Activated naive CD4-positive, alpha-beta T cell treated with anti-CD3 and anti-CD28 coated beads for 36 hours (primary cell): ENCODE measurements around the gene CACNA1C. TPM values are rescaled to one million over a fixed set of nuclear protein-coding genes. Genes with fewer than 3 reads are reported as not detected.

ENCODE experiments used
- CTCF ChIA-PET: fragments of 350-600 bp; sonication (Branson Sonifier 250); formaldehyde crosslinking; loops from one replicate; lab custom pipeline; 2021; ENCODE audit warnings: antibody characterized with exemption; lab: Charles Lee
- DNase-seq: peaks from one replicate; pipeline ENCODE4 v3.0.0-alpha.2; 2020
- H3K27ac Mint-ChIP-seq: one replicate; pipeline ENCODE4 v1.8.0; 2021; ENCODE audit warnings: mild to moderate bottlenecking, mixed read lengths
- H3K27me3 Mint-ChIP-seq: one replicate; pipeline ENCODE4 v1.8.0; 2021; ENCODE audit warnings: low read depth, mixed read lengths
- H3K36me3 Mint-ChIP-seq: one replicate; pipeline ENCODE4 v1.8.0; 2021; ENCODE audit warnings: low read depth, mixed read lengths
- H3K4me1 Mint-ChIP-seq: one replicate; pipeline ENCODE4 v1.8.0; 2021; ENCODE audit warnings: low read depth, mixed read lengths
- H3K4me3 Mint-ChIP-seq: one replicate; pipeline ENCODE4 v1.8.0; 2021; ENCODE audit warnings: mild to moderate bottlenecking, moderate library complexity, mixed read lengths
- H3K9me3 Mint-ChIP-seq: one replicate; pipeline ENCODE4 v1.8.0; 2021; ENCODE audit warnings: mixed read lengths
- intact Hi-C: fragments of 100-400 bp; cut with micrococcal nuclease; formaldehyde crosslinking; loops from one replicate; pipeline ENCODE4 v1.15.1; 2023
- total RNA-seq, 2 experiments: library from RNA; stranded (reverse); gene quantifications; one replicate each; pipeline ENCODE4 v1.2.3, GENCODE V29; 2021

The CACNA1C gene
- total RNA-seq, 2 experiments from 2014 or later = 0.02 to 0.12 TPM

DNA sequence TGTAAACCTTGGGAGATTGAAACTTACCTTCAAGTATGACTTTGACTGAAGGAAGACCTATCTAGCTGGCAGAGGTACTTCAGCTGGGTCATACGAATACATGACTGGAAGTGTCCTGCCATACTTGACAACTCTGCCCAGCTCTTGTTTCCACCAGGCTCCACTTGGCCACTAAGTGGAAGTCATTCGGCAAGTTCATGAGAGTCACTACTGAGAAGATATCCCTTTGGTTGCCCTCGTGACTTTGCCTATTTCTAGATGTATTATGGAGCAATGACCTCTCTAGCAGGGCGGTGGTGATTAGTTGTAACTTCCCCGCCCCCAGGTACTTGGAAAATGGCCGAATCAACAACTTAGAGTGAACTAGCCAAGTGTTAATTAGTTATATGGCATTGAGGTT is 8.6 kb upstream of the CACNA1C start:
- no peak for DNase-seq
- H3K27me3 Mint-ChIP-seq = peaks cover 6% of the 10 kb centered on the region
- H3K27ac Mint-ChIP-seq = no peak overlapping the region
- H3K4me1 Mint-ChIP-seq = no peaks in the 10 kb centered on the region
- no peak overlapping the region for H3K4me3 Mint-ChIP-seq
- CTCF ChIA-PET = no interaction called here
- H3K9me3 Mint-ChIP-seq = no peaks in the 10 kb centered on the region
- no peaks in the 10 kb centered on the region for H3K36me3 Mint-ChIP-seq
- intact Hi-C loops = no loop called here

DNA sequence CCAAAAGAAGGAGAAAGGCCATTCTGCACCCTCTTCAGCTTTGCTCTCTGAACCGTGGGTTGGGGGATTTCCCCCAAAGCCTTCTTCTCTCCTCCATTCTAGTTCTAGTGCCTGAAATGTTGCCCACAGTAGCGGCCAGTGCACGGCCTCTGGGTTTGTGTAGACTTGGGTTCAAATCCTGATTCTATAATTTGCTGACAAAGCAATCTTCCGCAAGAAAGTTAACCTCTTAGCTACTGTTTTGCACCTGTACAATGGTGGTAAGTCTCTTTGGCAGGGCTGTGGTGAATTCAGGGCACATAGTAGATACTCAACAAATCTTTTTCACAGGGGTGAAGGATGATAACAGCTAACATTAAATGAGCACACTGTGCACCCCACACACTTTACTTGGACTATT is 5.8 kb upstream of the CACNA1C start:
- Mint-ChIP-seq H3K36me3 (no peaks in the 10 kb centered on the region), H3K27me3 (peaks cover 25% of the 10 kb centered on the region), H3K27ac (no peak overlapping the region), H3K4me1 (peaks cover 4% of the 10 kb centered on the region), H3K9me3 (no peaks in the 10 kb centered on the region), H3K4me3 (no peak overlapping the region)
- intact Hi-C loops = no loop called here
- CTCF ChIA-PET = interaction anchor here (0.9 to 1.1 kb wide), 2 partner anchors 10 to 394 kb away, joined by 3 read pairs; no protein-coding TSS in a partner anchor
- DNase-seq = no peak

DNA sequence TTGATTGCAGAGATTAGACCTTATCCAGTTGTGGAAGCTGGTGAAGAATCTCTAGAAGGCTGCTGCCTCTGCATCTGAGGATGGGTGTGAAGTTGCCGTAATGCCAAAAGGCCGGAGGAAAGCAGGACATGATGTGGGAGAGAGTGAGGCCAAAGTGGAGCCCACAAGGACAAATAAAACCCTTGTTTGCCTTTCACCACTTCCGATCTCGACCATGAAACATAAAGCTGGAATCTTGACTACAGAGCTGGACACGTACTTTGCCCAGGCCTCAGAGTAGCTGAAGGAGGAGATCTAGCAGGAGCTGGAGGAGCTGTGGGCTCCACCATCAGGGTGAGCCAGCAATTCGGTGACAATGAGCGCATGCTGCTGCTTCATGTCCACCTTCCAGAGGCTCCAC is 5.0 kb upstream of the CACNA1C start:
- Mint-ChIP-seq H3K4me1 (peaks cover 5% of the 10 kb centered on the region), H3K27ac (no peak overlapping the region), H3K9me3 (no peaks in the 10 kb centered on the region), H3K27me3 (peaks cover 28% of the 10 kb centered on the region), H3K4me3 (no peak overlapping the region), H3K36me3 (no peaks in the 10 kb centered on the region)
- intact Hi-C loops = no loop called here
- CTCF ChIA-PET = interaction anchor here (1.1 kb wide), 1 partner anchor 395 kb away, joined by 3 read pairs; no protein-coding TSS in a partner anchor
- DNase-seq = no peak

GRCh38 chr12:2049604-2050540 is 2.9 kb upstream of the CACNA1C start:
- CTCF ChIA-PET = interaction anchor here (0.7 to 1.3 kb wide), 6 partner anchors 10 to 380 kb away, joined by 3 to 4 read pairs (median 3); no protein-coding TSS in a partner anchor
- no peak for DNase-seq
- H3K4me1 Mint-ChIP-seq = peaks cover 14% of the 10 kb centered on the region
- H3K9me3 Mint-ChIP-seq = no peaks in the 10 kb centered on the region
- no peak overlapping the region for H3K4me3 Mint-ChIP-seq
- intact Hi-C loops = loop anchor here (5.0 kb wide), 1 partner anchor 642 kb away; no protein-coding TSS in a partner anchor
- no peak overlapping the region for H3K27ac Mint-ChIP-seq
- H3K36me3 Mint-ChIP-seq = no peaks in the 10 kb centered on the region
- peaks cover 40% of the 10 kb centered on the region for H3K27me3 Mint-ChIP-seq

GRCh38 chr12:2051700-2052621 is 826 bp upstream of the CACNA1C start:
- H3K4me3 Mint-ChIP-seq = peak overlapping the region; percentile 56
- DNase-seq = no peak
- H3K9me3 Mint-ChIP-seq = no peaks in the 10 kb centered on the region
- H3K36me3 Mint-ChIP-seq = no peaks in the 10 kb centered on the region
- intact Hi-C loops = loop anchor here (5.0 kb wide), 1 partner anchor 640 kb away; no protein-coding TSS in a partner anchor
- peaks cover 55% of the 10 kb centered on the region for H3K27me3 Mint-ChIP-seq
- CTCF ChIA-PET = no interaction called here
- peaks cover 14% of the 10 kb centered on the region for H3K4me1 Mint-ChIP-seq
- H3K27ac Mint-ChIP-seq = no peak overlapping the region

GRCh38 chr12:2053691-2054090 is 904 bp downstream of the CACNA1C start:
- Mint-ChIP-seq H3K9me3 (no peaks in the 10 kb centered on the region), H3K4me3 (no peak overlapping the region), H3K27me3 (peaks cover 58% of the 10 kb centered on the region), H3K36me3 (no peaks in the 10 kb centered on the region), H3K27ac (no peak overlapping the region), H3K4me1 (peaks cover 14% of the 10 kb centered on the region)
- CTCF ChIA-PET = no interaction called here
- DNase-seq = no peak
- intact Hi-C loops = loop anchor here (5.0 kb wide), 1 partner anchor 639 kb away; no protein-coding TSS in a partner anchor

DNA sequence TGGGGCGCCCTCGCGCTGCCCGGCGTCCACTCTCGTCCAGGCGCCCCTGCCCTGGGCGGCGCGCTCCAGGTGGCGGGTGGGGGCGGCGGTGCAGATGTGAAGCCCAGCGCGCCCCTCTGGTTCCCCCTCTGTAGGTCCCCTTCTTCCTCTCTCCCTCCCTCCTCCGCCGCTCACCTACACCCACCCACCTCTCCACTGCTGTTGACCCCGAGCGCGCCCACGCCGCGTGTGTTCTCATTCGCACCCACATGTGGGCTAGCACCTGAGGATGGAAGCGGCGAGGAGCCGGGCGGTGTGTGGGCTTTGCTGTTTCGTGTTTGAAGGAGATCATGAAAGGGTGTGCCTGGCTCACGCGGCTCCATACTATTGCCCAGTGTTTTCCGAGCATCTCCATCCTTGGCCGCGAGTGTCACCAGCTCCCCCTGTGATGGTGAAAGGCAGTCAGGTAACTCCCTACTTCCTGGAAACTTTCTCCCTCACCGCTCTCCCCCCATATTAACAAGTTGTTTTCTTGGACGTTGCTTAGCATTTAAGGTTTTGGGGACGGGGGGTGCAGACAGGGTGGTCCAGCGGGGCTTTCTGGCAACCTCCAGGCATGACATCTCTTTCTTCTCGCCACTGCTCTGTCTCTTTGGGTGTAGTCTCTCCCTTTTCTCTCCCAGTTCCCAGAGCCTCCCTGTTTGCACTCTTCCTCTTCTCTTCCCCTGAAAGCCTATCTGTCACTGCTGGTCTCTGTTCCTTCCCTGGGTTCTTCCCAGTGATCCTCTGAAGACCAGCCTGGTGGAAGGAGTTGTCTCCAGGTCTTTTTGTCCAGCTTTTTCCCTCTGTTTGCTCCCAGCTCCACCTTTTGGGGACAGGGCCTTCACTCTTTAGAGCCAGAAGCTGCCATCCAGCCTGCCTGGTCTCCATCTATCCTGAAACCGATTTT is 1.6 kb downstream of the CACNA1C start:
- Mint-ChIP-seq H3K27ac (no peak overlapping the region), H3K4me1 (peaks cover 14% of the 10 kb centered on the region), H3K9me3 (no peaks in the 10 kb centered on the region), H3K27me3 (peaks cover 54% of the 10 kb centered on the region), H3K36me3 (no peaks in the 10 kb centered on the region), H3K4me3 (peak overlapping the region; percentile 60)
- no peak for DNase-seq
- CTCF ChIA-PET = no interaction called here
- intact Hi-C loops = loop anchor here (5.0 kb wide), 2 partner anchors 528 to 638 kb away; no protein-coding TSS in a partner anchor

- H3K27ac Mint-ChIP-seq = no peak overlapping the region
- no peaks in the 10 kb centered on the region for H3K36me3 Mint-ChIP-seq
- H3K9me3 Mint-ChIP-seq = no peaks in the 10 kb centered on the region
- H3K4me3 Mint-ChIP-seq = no peak overlapping the region
- H3K4me1 Mint-ChIP-seq = peaks cover 10% of the 10 kb centered on the region
- CTCF ChIA-PET = interaction anchor here (0.8 to 1.1 kb wide), 2 partner anchors 10 to 227 kb away, joined by 3 to 4 read pairs; no protein-coding TSS in a partner anchor
- intact Hi-C loops = loop anchor here (2.0 to 5.0 kb wide), 2 partner anchors 234 to 525 kb away; no protein-coding TSS in a partner anchor
- H3K27me3 Mint-ChIP-seq = peaks cover 30% of the 10 kb centered on the region
- peak; percentile 68 for DNase-seq
These were observed 4.4 kb downstream of the CACNA1C start for GRCh38 chr12:2057041-2057794.

DNA sequence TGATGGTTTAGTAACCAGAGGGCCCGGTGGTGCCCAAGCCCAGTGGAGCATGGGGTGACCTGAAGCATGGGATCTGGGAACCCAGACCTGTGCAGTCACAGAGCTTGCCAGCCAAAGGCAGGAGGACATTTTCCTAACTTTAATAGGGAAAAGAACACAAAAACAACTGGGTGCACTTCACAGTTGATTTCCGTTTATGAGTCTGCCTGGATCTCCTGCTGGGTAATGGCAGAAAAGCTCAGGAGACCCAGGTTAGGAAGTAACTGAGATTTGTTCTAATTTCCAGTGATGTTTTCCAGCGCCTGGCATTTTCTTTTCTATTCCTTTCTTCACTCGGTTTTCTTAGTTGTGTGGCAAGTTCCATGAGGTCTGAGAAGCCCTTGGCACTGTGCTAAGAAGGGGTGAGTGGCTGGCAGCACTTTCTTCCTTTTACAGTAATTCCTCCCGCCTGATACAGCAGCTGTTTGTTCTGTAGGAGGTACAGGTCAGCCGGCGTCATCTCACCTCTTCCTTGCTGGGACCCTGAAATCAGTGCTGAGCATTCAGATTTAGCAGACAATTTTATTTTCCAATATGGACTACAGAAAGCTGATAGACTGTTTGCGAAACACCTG is 5.1 kb downstream of the CACNA1C start:
- intact Hi-C loops = loop anchor here (2.0 to 5.0 kb wide), 2 partner anchors 233 to 524 kb away; no protein-coding TSS in a partner anchor
- Mint-ChIP-seq H3K4me1 (peaks cover 10% of the 10 kb centered on the region), H3K36me3 (no peaks in the 10 kb centered on the region), H3K27me3 (peaks cover 29% of the 10 kb centered on the region), H3K9me3 (no peaks in the 10 kb centered on the region), H3K4me3 (no peak overlapping the region), H3K27ac (no peak overlapping the region)
- CTCF ChIA-PET = interaction anchor here (1.1 kb wide), 1 partner anchor 226 kb away, joined by 4 read pairs; no protein-coding TSS in a partner anchor
- no peak for DNase-seq

DNA sequence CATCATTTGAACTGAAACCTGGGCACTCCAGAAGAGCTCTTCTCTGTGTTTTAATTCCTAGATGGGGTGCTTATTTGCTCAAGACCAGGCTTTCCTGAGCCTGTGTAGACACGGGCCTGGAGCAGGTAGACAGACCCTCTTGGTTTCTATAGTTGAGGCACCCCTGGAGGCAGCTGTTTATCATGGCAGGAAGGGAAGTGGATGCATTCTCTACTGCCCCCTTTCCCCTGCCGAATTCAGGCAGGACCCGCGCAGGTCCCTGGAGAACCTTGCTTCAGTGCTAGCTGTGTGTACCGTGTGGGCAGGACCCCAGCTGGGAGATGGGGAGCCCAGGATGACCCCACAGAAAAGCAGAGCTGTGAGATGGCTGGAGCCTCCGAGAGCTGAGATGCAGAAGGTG is 6.0 kb downstream of the CACNA1C start:
- DNase-seq = no peak
- Mint-ChIP-seq H3K27ac (no peak overlapping the region), H3K36me3 (no peaks in the 10 kb centered on the region), H3K27me3 (peaks cover 27% of the 10 kb centered on the region), H3K9me3 (no peaks in the 10 kb centered on the region), H3K4me1 (peaks cover 10% of the 10 kb centered on the region), H3K4me3 (no peak overlapping the region)
- CTCF ChIA-PET = no interaction called here
- intact Hi-C loops = loop anchor here (5.0 kb wide), 1 partner anchor 523 kb away; no protein-coding TSS in a partner anchor
